HuH-7.5 (cell line): ENCODE measurements around the gene LDAH.

Source experiments
- DNase-seq: peaks from one replicate; pipeline ENCODE4 v3.0.0; 2011; ENCODE audit warnings: low spot score

The LDAH gene

GRCh38 chr2:20667151-20667530, 155.8 kb downstream of the LDAH start:
- no peak for DNase-seq

DNA sequence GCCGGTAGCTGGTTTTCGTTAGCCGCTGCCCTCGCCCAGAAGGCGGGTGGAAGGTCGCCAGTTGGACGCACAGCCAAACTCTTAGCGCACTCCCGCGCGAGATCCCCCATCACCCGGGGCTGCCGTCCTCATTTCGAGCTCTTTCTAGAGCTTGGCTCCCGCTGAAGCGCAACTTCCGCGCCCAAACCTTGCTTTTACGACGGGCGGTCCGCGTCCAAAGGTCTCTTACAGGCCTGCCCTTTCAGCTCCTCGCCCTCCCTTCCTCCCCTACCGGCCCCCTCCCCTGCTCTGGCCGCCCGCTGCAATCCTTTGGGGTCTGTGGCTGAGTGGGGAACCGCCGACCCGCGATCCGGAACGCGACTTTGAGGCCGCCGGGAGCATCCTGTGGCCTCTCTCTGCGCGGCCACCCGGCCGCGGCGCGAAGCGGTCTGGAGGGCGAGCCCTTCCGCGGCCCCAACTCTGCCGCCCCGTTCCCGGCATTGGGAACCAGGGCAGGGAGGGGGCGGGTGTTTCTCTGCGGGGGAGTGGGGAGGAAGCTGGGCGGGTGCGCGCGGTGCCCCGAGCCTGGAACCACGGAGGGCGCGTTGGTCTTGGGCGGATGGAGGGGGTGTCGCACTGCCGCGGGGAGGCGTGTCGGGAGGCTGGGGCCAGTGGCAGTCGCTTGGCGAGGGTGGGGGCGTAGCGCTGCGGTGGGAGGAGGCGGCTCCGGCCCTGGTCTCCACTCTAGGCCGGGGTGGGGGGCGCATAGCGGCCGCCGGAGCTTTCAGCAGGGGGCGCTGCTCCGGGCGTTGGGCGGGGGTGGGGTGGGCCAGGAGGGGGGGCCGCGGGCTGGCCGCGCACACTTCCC, 156.4 kb downstream of the LDAH start, which contains the start of gene GDF7:
GDF7 (plus strand) TSS at position 841 of the 847 bp plus-strand sequence. CDS start 96 bp downstream, outside the sequence.
- DNase-seq, result peak; percentile 91

GRCh38 chr2:20666005-20666303, 156.9 kb downstream of the LDAH start:
- peak; percentile 36 for DNase-seq

- DNase-seq, result peak; percentile 45
Observed at GRCh38 chr2:20665243-20666004, 157.5 kb downstream of the LDAH start.

DNA sequence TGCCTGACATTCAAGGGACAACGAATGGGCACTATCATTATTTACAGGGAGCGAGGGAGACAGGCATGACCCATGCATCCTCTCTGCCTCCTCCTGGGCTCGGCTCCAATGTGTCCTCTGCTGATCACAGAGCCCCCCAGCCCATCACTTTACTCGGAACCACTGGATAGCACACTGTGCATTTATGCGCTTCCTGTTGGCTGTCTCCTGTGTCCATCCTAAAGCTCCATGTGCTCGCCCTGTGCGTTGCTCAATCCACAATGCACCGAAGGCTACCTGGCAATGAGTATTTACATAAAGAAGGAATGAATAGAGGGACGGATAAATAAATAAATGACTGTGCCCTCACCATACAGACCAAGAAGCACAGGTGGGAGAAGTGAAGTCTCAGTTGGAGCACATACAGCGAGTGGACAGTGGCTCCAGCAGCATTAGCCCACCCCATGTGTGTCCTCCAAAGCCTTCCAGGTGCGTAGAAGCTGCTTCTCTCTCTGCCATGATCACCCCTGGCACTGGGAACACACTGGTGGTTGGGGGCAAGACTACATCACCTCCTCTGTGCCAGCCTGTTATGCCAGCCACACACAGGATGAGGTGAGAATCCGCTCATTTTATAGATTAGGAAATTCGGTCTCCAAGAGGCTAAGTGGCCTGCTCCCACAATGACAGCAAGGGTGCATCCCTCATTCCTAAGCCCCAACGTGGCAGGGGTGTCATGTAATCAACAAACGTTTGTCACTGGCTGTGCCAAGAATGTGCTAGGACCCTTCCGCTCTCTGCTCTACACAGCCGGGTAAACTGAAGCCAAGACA, 158.3 kb downstream of the LDAH start:
- DNase-seq, result peak; percentile 6

DNA sequence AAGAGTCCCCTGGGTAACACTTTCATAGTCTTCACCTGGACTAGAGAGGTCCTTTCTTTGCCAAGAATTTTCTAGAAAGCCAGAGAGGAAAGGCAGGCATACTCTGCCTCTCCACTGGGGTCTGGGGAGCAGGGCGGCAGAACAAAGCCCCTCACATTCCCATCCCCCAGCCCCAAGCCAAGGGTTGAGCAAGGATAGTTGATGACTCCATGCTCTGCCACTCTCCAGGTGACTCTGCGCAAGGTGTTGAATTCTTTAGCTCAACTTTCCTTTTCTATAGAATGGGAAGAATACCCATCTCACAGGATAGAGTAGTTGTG, 158.9 kb downstream of the LDAH start:
- no peak for DNase-seq

GRCh38 chr2:20663196-20664070, 159.5 kb downstream of the LDAH start:
- peak; percentile 3 for DNase-seq

- DNase-seq, result no peak
Observed at GRCh38 chr2:20662308-20662937, 160.5 kb downstream of the LDAH start.

- peak; percentile 70 for DNase-seq
Observed at GRCh38 chr2:20661421-20662307, 161.2 kb downstream of the LDAH start.

GRCh38 chr2:20660506-20661420, 162.1 kb downstream of the LDAH start:
- DNase-seq, result no peak

DNA sequence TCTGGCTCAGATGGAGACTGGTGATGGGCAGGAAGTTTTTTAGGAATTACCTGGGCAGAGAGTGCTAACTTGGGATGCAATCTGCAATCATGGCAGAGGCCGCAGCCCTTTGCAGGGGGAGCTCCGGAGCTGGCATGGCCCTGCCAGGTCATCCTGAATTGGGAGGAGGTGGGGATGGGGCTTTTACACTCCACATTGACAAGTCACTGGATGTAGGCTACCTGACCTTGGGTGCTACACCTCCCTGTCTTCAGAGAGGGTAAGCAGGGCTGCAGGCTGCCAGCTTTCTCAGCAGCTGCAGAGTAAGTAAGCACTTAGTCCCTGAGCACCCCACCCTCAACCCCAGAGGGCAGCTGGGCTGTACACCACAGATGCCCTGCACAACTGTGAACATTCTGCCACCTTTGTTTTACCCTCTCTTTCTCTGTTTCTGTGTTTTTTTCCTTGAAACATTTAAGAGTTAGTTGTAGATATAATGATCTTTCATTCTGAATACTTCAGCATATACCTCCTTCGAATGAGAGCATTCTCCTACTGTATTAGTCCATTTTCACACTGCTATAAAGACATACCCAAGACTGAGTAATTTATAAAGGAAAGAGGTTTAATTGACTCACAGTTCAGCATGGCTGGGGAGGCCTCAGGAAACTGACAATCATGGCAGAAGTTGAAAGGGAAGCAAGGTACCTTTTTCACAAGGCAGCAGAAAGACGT, 165.2 kb downstream of the LDAH start:
- DNase-seq, result no peak

GRCh38 chr2:20656561-20656960, 166.3 kb downstream of the LDAH start:
- DNase-seq, result no peak

- no peak for DNase-seq
Observed at GRCh38 chr2:20654535-20654813, 168.4 kb downstream of the LDAH start.

DNA sequence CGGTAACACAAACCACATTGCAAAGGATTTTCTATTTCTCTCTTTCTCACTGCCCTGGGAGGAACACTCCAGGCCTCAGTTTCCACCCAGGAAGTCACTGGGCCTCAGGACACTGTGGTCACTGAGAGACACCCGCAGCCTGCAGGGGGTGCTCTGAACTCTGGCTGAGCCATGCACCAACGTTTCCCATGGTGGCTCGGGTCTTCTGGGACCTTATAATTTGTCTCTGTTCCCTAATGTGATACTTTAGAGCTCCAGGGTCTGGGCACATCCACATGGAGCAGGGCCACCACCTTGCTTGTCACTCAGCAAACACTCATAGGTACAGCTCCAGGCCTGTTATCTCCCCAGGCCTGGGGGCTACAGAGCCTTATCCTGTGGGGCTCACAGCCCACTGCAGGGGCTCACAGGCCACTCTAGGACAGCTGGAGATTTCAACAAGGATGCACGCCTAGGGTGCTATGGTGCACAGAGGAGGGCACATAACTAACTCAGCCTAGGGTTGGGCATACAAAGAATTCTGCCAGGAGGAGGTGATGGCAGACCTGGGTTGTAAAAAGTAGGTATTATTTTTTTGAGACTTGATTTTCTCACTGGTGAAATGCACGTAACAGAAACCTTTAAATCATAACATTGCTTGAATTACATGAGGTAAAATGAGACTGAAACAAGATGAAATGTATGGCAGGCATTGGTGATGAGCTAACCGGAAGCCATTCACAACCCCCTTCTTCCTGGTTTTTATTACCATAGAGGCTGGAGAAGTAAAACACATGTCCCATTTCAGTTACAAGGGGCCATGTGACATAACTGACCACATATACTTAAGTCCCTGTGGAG, 169.0 kb downstream of the LDAH start:
- DNase-seq, result no peak

DNA sequence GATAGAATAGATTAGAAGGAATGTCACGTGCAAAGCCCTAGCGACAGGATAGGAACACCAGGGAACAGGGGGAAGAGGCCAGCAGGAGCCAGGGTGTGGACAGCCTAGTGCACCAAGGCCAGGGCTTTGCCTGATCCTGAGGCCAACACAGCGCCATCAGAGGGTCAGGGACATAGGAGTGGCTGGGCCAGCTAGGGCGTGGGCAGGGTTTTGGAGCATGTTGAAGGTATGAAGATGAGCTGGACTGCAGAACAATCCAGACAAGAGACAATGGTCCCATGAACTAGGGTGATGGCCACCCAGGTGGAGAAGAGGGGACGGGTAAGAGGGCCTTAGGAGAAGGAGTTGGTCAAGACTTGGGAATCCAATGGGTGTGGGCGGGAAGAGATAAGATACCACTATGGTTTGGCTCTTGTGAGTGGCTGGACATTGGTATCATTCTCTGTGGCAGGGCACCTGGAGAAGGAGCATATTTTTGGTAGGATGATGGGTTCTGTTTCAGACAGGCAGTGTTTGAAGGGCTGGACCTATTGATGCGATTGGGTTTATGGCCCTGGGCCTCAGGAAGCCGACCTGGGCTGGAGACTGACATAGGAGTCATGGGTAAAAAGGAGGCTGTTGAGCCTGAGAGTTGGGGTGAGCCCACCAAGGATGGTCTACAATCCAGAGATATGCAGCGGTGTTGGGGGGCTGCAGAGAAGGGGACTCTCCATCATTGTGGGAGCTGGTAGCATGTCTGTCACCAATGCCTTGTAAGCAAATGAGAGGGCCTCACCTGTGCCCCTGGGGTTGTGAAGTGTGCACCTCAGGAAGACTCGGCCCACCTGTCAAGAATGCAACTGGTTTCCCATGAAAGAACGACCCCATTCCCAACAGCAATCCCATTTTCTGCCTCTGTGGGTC, 170.0 kb downstream of the LDAH start:
- DNase-seq, result no peak

DNA sequence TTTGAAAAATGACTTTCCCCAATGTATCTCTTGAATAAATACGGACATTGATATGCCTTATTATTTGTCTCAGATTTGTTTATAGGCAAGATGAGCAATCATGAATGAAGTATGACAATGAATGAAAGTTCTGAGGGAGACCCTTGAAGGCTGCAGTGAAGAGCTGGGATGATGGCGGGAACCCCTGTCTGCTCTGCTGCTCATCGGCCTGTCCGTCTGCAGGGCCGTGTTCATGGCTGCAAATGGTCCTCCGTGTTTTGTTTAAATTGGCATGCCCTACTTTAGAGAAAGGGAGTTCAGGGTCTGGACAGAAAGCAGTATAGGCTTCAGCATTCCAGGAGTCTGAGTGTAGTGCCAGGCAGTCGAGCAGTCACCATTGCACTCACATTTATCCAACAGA, 170.8 kb downstream of the LDAH start:
- DNase-seq, result no peak

- DNase-seq, result no peak
Observed at GRCh38 chr2:20651731-20652099, 171.2 kb downstream of the LDAH start.
